B cell (primary cell): ENCODE results near the gene CEP95.

ENCODE experiments used
- CTCF ChIP-seq: fragments of 200-600 bp; IDR thresholded peaks from one replicate; pipeline ENCODE4 v1.8.0; 2022; ENCODE audit warnings: antibody characterized with exemption, mild to moderate bottlenecking
- EZH2 ChIP-seq: IDR thresholded peaks from 2 replicates; pipeline ENCODE4 v1.6.1; 2012; ENCODE audit warnings: borderline replicate concordance, low read depth, mild to moderate bottlenecking, moderate library complexity, low read length; ENCODE audit not compliant: insufficient read depth, poor library complexity, severe bottlenecking

- TF ChIP-seq CTCF (no peak), EZH2 (no peak)
Observed at GRCh38 chr17:64540118-64540776, 33.5 kb downstream of the CEP95 start.
